NB4 (cell line): ENCODE data around the gene IQSEC3.

Experiments used
- DNase-seq: peaks from one replicate; pipeline ENCODE4 v3.0.0; 2010; ENCODE audit warnings: low read depth
- H3K4me3 ChIP-seq: one replicate; pipeline ENCODE4 v1.5.1; 2011; ENCODE audit warnings: mild to moderate bottlenecking, low read depth, low read length, moderate library complexity
- CTCF ChIP-seq: IDR thresholded peaks from one replicate; pipeline ENCODE4 v1.5.1; 2012; ENCODE audit warnings: low read depth, low read length
- MAX ChIP-seq: IDR thresholded peaks from 2 replicates; pipeline ENCODE4 v1.6.1; 2011; ENCODE audit warnings: low read depth, low read length
- MYC ChIP-seq: IDR thresholded peaks from 2 replicates; pipeline ENCODE4 v1.6.1; 2011; ENCODE audit warnings: low read depth, low read length
- POLR2A ChIP-seq: IDR thresholded peaks from 2 replicates; pipeline ENCODE4 v1.6.1; 2011; ENCODE audit warnings: mild to moderate bottlenecking; ENCODE audit not compliant: insufficient read length; ENCODE audit errors: extremely low read depth

Gene IQSEC3

GRCh38 chr12:190881-191280 lies 124.3 kb downstream of the IQSEC3 start:
- TF ChIP-seq CTCF (no peak), MYC (no peak), MAX (no peak), POLR2A (no peak)
- DNase-seq = no peak
- no peak overlapping the region for H3K4me3 ChIP-seq

GRCh38 chr12:191541-191940 lies 125.0 kb downstream of the IQSEC3 start:
- H3K4me3 ChIP-seq = no peak overlapping the region
- no peak for DNase-seq
- TF ChIP-seq MYC = no peak
- TF ChIP-seq MAX = no peak
- no peak for TF ChIP-seq CTCF
- no peak for TF ChIP-seq POLR2A

GRCh38 chr12:193261-193660 lies 126.7 kb downstream of the IQSEC3 start:
- TF ChIP-seq MYC = no peak
- no peak for TF ChIP-seq MAX
- TF ChIP-seq CTCF = no peak
- no peak for TF ChIP-seq POLR2A
- no peak for DNase-seq
- H3K4me3 ChIP-seq = no peak overlapping the region

- H3K4me3 ChIP-seq = no peak overlapping the region
- no peak for DNase-seq
- no peak for TF ChIP-seq MAX
- TF ChIP-seq CTCF = no peak
- TF ChIP-seq MYC = no peak
- no peak for TF ChIP-seq POLR2A
These were observed 127.7 kb downstream of the IQSEC3 start for GRCh38 chr12:194276-194675.

- H3K4me3 ChIP-seq = no peak overlapping the region
- TF ChIP-seq MAX = no peak
- no peak for DNase-seq
These were observed 128.6 kb downstream of the IQSEC3 start for GRCh38 chr12:195156-195555.

GRCh38 chr12:195951-196350 lies 129.4 kb downstream of the IQSEC3 start:
- no peak for TF ChIP-seq CTCF
- TF ChIP-seq MYC = no peak
- no peak for TF ChIP-seq POLR2A
- no peak for TF ChIP-seq MAX
- no peak overlapping the region for H3K4me3 ChIP-seq
- DNase-seq = no peak

GRCh38 chr12:196436-196835 lies 129.9 kb downstream of the IQSEC3 start:
- DNase-seq = no peak
- H3K4me3 ChIP-seq = no peak overlapping the region
- TF ChIP-seq CTCF (no peak), POLR2A (no peak), MYC (no peak), MAX (no peak)
